Gastrocnemius medialis (tissue), 4 donors: ENCODE data around the gene CLDN3.

Source experiments
- CTCF ChIP-seq, 5 experiments: fragments of 450-650 bp in 3 of 5; fragments of 200-600 bp in 2 of 5; sonication (generic) in 2 of 5; IDR thresholded peaks in 4 of 5; conservative IDR thresholded peaks in 1 of 5; 1 replicate in 4 of 5; 2 replicates in 1 of 5; pipeline ENCODE4 v1.5.1; 2016 to 2019; ENCODE audit warnings: antibody characterized with exemption in 5 of 5, mild to moderate bottlenecking in 3 of 5, moderate library complexity in 3 of 5
- POLR2A ChIP-seq, 2 donors: fragments of 450-650 bp; IDR thresholded peaks; one replicate each; pipeline ENCODE4 v1.6.1; 2017; ENCODE audit warnings: antibody characterized with exemption in 2 of 2, mild to moderate bottlenecking in 2 of 2, moderate library complexity in 2 of 2

- TF ChIP-seq POLR2A (IDR thresholded peaks at IDR 0.05) (no peak), CTCF (IDR thresholded peaks at IDR 0.05 in 4 of 5, conservative IDR thresholded peaks at IDR 0.05 in 1 of 5) (no peak)
These were observed 3.4 kb downstream of the CLDN3 start for GRCh38 chr7:73766556-73767229.
